Neural cell (in vitro differentiated cells): Measurements from ENCODE around the gene FOSL2.

Experiments
- CTCF ChIP-seq: fragments of 450-650 bp; IDR thresholded peaks from 2 replicates; pipeline ENCODE4 v1.5.1; 2014; ENCODE audit warnings: antibody characterized with exemption, mild to moderate bottlenecking, moderate library complexity; ENCODE audit not compliant: poor library complexity, severe bottlenecking
- EZH2 ChIP-seq: fragments of 200-600, 300-800 bp; shearing (Covaris generic), sonication (generic); IDR thresholded peaks from 2 replicates; pipeline ENCODE4 v1.6.1; 2014; ENCODE audit warnings: antibody characterized with exemption, low read length, borderline replicate concordance, mild to moderate bottlenecking; ENCODE audit not compliant: insufficient read depth, poor library complexity, severe bottlenecking
- POLR2AphosphoS5 ChIP-seq: IDR thresholded peaks from 2 replicates; pipeline ENCODE4 v1.6.1; 2012
- TAF1 ChIP-seq: IDR thresholded peaks from 2 replicates; pipeline ENCODE4 v1.6.1; 2012; ENCODE audit warnings: low read depth

GRCh38 chr2:28429636-28430376 is 37.1 kb downstream of the FOSL2 start:
- no peak for TF ChIP-seq EZH2
- no peak for TF ChIP-seq CTCF
- TF ChIP-seq POLR2AphosphoS5 = no peak
- no peak for TF ChIP-seq TAF1
